Measurements from ENCODE around the gene REXO5.

Gene REXO5

GRCh38 chr16:20870122-20870820, 63.9 kb downstream of the REXO5 start:
- TF ChIP-seq, protein P1, sequence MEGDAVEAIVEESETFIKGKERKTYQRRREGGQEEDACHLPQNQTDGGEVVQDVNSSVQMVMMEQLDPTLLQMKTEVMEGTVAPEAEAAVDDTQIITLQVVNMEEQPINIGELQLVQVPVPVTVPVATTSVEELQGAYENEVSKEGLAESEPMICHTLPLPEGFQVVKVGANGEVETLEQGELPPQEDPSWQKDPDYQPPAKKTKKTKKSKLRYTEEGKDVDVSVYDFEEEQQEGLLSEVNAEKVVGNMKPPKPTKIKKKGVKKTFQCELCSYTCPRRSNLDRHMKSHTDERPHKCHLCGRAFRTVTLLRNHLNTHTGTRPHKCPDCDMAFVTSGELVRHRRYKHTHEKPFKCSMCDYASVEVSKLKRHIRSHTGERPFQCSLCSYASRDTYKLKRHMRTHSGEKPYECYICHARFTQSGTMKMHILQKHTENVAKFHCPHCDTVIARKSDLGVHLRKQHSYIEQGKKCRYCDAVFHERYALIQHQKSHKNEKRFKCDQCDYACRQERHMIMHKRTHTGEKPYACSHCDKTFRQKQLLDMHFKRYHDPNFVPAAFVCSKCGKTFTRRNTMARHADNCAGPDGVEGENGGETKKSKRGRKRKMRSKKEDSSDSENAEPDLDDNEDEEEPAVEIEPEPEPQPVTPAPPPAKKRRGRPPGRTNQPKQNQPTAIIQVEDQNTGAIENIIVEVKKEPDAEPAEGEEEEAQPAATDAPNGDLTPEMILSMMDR (IDR thresholded peaks at IDR 0.05; ENCODE audit: control insufficient read depth, extremely low read depth, insufficient read depth) = no peak
- no peak for DNase-seq (ENCODE audit: low read depth)
- H3K4me3 ChIP-seq (ENCODE audit: low read depth, low read length) = no peak overlapping the region

- no peak overlapping the region for H3K4me3 ChIP-seq (ENCODE audit: low read depth, low read length)
- TF ChIP-seq, protein P1 (IDR thresholded peaks at IDR 0.05; ENCODE audit: control insufficient read depth, extremely low read depth, insufficient read depth) = no peak
- DNase-seq (ENCODE audit: low read depth) = no peak
These were observed 64.9 kb downstream of the REXO5 start for GRCh38 chr16:20871258-20871657.

GRCh38 chr16:20871941-20872815, 65.9 kb downstream of the REXO5 start:
- no peak overlapping the region for H3K4me3 ChIP-seq (ENCODE audit: low read depth, low read length)
- no peak for DNase-seq (ENCODE audit: low read depth)
- TF ChIP-seq, protein P1 (IDR thresholded peaks at IDR 0.05; ENCODE audit: control insufficient read depth, extremely low read depth, insufficient read depth) = no peak

GRCh38 chr16:20873331-20873730, 67.0 kb downstream of the REXO5 start:
- TF ChIP-seq, protein P1 (IDR thresholded peaks at IDR 0.05; ENCODE audit: control insufficient read depth, extremely low read depth, insufficient read depth) = no peak
- DNase-seq (ENCODE audit: low read depth) = no peak
- no peak overlapping the region for H3K4me3 ChIP-seq (ENCODE audit: low read depth, low read length)

- H3K4me3 ChIP-seq (ENCODE audit: low read depth, low read length) = no peak overlapping the region
- TF ChIP-seq, protein P1 (IDR thresholded peaks at IDR 0.05; ENCODE audit: control insufficient read depth, extremely low read depth, insufficient read depth) = no peak
- no peak for DNase-seq (ENCODE audit: low read depth)
These were observed 67.8 kb downstream of the REXO5 start for GRCh38 chr16:20874088-20874581.

DNA sequence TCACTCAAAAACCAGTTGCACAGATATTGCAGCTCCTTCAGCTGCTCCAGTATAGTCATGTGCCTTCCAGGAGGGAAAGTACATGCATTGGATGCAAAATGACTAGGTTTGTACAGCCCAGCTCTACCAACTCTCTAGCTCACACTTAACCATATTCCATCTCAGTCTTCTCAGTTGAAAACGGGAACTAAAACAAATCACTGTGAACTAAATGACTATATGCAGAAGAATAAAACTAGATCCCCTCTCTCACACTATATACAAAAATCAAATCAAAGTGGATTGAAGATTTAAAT, 69.0 kb downstream of the REXO5 start:
- TF ChIP-seq, protein P1 (IDR thresholded peaks at IDR 0.05; ENCODE audit: control insufficient read depth, extremely low read depth, insufficient read depth) = no peak
- DNase-seq (ENCODE audit: low read depth) = no peak
- H3K4me3 ChIP-seq (ENCODE audit: low read depth, low read length) = no peak overlapping the region
